Testis (tissue), 3 donors: Measurements from ENCODE around the gene PLA2G4E. TPM values are rescaled to one million over a fixed set of nuclear protein-coding genes. Genes with fewer than 3 reads are reported as not detected.
A peak's percentile ranks its signal among the peaks of the same experiment; 100 is the strongest.

Source experiments
- DNase-seq: peaks from one replicate; pipeline ENCODE4 v3.0.0-alpha.2; 2019
- H3K27ac ChIP-seq, 2 donors: fragments of 200-600 bp; sonication (generic); one replicate each; pipeline ENCODE4 v1.5.1; 2019
- H3K27me3 ChIP-seq: fragments of 200-600 bp; sonication (generic); one replicate; pipeline ENCODE4 v1.5.1; 2019
- H3K36me3 ChIP-seq: fragments of 200-600 bp; sonication (generic); one replicate; pipeline ENCODE4 v1.5.1; 2017; ENCODE audit warnings: low read depth; ENCODE audit errors: missing control alignments
- H3K4me1 ChIP-seq: fragments of 200-600 bp; sonication (generic); one replicate; pipeline ENCODE4 v1.5.1; 2019
- H3K4me3 ChIP-seq, 2 donors: fragments of 200-600 bp; sonication (generic); one replicate each; pipeline ENCODE4 v1.5.1; 2017 to 2019
- H3K9me3 ChIP-seq: fragments of 200-600 bp; sonication (generic); one replicate; pipeline ENCODE4 v1.5.1; 2017
- POLR2A ChIP-seq: fragments of 450-650 bp; IDR thresholded peaks from one replicate; pipeline ENCODE4 v1.6.1; 2017; ENCODE audit warnings: antibody characterized with exemption, mild to moderate bottlenecking, moderate library complexity
- WGBS, 2 donors: methylation state at CpG; one replicate each; pipeline ENCODE4 v1.1.5; 2018; 5-methylcytosine and 5-hydroxymethylcytosine counted together
- intact Hi-C: fragments of 100-400 bp; cut with DNase I; formaldehyde crosslinking; loops from one replicate; pipeline ENCODE4 v1.15.1; 2023; ENCODE audit warnings: low total_unique reads
- polyA plus RNA-seq: library from polyadenylated mRNA; stranded (reverse); fragments of 350-450 nt; fragmentation: Illumina TruSeq; extraction: RNeasy Lipid Tissue Mini Kit (QIAGEN cat#74804); gene quantifications from one replicate; pipeline ENCODE4 v1.2.3, GENCODE V29; 2014; ENCODE audit warnings: low read depth, low replicate concordance; ENCODE audit not compliant: insufficient read depth
- total RNA-seq, 2 donors: library from RNA; depleted of rRNA; stranded (reverse); fragments of >200 nt; gene quantifications; one replicate each; pipeline ENCODE4 v1.2.3, GENCODE V29; 2016
- TF ChIP-seq, protein P1 (sequence below), 3 experiments: fragments of 450-650 bp in 2 of 3; fragments of 200-600 bp in 1 of 3; sonication (generic) in 1 of 3; IDR thresholded peaks; one replicate each; pipeline ENCODE4 v1.5.1; 2016 to 2019; ENCODE audit warnings: antibody characterized with exemption in 3 of 3, mild to moderate bottlenecking in 2 of 3, moderate library complexity in 1 of 3

Gene PLA2G4E
- total and polyA plus RNA-seq, 3 donors from 2014 or later: 0.31 to 0.71 (median 0.67) TPM

DNA sequence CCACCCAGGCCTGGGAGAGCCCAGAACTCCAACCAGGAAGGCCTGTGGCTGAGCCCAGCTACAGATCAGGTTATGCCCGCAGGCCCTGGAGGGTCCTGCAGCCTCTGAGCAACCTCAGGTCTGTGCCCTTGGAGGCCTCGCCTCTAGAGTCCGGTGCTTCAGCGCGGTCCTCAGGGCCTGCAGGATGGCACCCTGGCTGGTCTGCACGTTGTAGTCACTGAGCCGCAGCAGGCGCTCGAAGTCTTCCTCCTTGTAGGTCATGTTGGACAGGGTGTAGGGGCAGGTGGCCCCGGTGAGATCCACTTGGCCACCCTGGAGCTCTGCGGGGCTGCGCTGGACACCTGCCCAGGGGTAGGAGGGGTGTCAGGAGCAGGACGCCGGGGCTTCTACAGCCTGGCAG, 47.8 kb upstream of the PLA2G4E start:
- intact Hi-C loops: no loop called here
- H3K27me3 ChIP-seq: no peaks in the 10 kb centered on the region
- no peaks in the 10 kb centered on the region for H3K9me3 ChIP-seq
- no peak for TF ChIP-seq POLR2A
- TF ChIP-seq, protein P1, sequence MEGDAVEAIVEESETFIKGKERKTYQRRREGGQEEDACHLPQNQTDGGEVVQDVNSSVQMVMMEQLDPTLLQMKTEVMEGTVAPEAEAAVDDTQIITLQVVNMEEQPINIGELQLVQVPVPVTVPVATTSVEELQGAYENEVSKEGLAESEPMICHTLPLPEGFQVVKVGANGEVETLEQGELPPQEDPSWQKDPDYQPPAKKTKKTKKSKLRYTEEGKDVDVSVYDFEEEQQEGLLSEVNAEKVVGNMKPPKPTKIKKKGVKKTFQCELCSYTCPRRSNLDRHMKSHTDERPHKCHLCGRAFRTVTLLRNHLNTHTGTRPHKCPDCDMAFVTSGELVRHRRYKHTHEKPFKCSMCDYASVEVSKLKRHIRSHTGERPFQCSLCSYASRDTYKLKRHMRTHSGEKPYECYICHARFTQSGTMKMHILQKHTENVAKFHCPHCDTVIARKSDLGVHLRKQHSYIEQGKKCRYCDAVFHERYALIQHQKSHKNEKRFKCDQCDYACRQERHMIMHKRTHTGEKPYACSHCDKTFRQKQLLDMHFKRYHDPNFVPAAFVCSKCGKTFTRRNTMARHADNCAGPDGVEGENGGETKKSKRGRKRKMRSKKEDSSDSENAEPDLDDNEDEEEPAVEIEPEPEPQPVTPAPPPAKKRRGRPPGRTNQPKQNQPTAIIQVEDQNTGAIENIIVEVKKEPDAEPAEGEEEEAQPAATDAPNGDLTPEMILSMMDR (IDR thresholded peaks at IDR 0.05): no peak
- H3K36me3 ChIP-seq: no peaks in the 10 kb centered on the region
- no peak overlapping the region for H3K27ac ChIP-seq
- WGBS, 2 donors: 84 to 91% methylated on average over 11 of the region's 14 CpGs
- H3K4me1 ChIP-seq: no peaks in the 10 kb centered on the region
- DNase-seq: no peak
- H3K4me3 ChIP-seq: no peak overlapping the region

DNA sequence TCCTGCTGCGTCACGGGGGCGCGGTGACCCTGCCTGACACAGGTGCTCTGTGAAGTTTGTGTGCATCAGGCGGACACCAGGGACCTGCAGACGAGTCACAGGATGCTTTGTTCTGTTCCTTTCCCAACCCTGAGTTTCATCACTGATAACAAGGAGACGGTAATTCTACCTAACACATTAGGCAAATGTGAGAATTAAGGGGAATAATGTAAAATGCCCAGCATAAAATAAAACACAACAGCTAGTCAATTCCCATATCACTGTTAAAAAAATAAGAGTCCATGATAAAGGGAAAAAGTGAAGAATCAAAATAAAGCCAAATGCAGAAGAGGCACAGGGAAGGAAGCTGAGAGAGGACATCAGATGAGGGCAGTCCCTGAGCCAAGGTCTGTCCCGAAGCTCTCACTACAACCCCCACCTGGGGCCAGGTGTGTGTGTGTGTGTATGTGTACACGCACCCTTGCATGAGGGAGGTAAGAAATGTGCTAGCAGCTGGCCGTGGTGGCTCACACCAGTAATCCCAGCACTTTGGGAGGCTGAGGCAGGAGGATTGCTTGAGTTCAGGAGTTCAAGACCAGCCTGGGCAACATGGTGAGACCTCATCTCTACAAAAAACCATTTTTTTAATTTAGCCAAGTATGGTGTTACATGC, 46.0 kb upstream of the PLA2G4E start:
- Histone ChIP-seq H3K36me3 (no peaks in the 10 kb centered on the region), H3K9me3 (no peaks in the 10 kb centered on the region), H3K4me3 (no peak overlapping the region), H3K4me1 (no peaks in the 10 kb centered on the region), H3K27me3 (no peaks in the 10 kb centered on the region), H3K27ac (no peak overlapping the region)
- 48 to 50% methylated on average over 10 of the region's 10 CpGs for WGBS, 2 donors
- intact Hi-C loops: no loop called here
- TF ChIP-seq, protein P1 (IDR thresholded peaks at IDR 0.05): no peak
- no peak for TF ChIP-seq POLR2A
- DNase-seq: no peak

DNA sequence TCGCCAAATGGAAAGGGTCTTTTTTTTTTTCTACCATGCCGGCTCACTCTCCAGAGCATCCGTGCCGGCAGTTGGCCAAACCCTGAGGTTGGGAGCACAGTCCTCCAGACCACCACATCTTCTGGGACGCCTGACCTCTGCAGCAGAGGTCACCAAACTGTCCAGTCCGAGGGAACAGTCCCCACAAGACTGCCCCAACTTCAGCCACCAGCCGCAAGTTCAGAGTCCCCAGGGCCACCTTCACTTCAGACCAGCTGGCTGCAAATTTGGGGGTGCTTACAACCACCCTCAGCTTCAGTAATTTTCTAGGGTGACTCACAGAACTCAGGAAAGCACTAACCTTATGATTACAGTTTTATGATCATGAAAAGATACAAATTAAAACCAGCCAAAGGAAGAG, 44.6 kb upstream of the PLA2G4E start:
- no peak overlapping the region for H3K27ac ChIP-seq
- DNase-seq: peak; percentile 2
- no peaks in the 10 kb centered on the region for H3K36me3 ChIP-seq
- WGBS, 2 donors: 61 to 77% methylated on average over 7 of the region's 7 CpGs
- no peak for TF ChIP-seq POLR2A
- TF ChIP-seq, protein P1 (IDR thresholded peaks at IDR 0.05): no peak
- H3K9me3 ChIP-seq: no peaks in the 10 kb centered on the region
- intact Hi-C loops: no loop called here
- H3K4me3 ChIP-seq: no peak overlapping the region
- no peaks in the 10 kb centered on the region for H3K4me1 ChIP-seq
- no peaks in the 10 kb centered on the region for H3K27me3 ChIP-seq

DNA sequence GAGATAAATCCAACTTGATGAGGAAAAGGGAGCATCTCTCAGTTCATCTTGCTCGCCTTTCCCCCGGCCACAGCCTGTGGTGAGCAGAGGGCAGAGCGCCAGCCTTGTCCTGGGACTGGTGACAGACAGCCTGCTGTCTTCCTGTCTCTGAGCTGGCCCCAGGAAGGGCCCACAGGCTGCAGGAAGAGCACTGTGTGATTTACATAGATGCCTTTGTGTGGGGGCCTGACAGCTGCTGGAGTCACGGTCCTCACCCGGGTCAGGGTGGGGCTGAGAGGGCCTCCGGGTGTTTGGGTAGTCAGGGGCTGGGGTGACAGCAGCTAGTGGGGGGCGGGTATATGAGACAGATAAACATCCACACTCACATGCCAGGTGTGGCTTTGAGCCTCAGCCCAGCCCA, 44.2 kb upstream of the PLA2G4E start:
- intact Hi-C loops: no loop called here
- DNase-seq: peak; percentile 21
- H3K4me1 ChIP-seq: no peaks in the 10 kb centered on the region

More for the DNA sequence above, 44.2 kb upstream of the PLA2G4E start:
- no peak overlapping the region for H3K27ac ChIP-seq
- WGBS, 2 donors: 59 to 77% methylated on average over 4 to 7 of the region's 7 CpGs
- no peaks in the 10 kb centered on the region for H3K36me3 ChIP-seq
- no peaks in the 10 kb centered on the region for H3K27me3 ChIP-seq
- TF ChIP-seq, protein P1 (IDR thresholded peaks at IDR 0.05): no peak
- TF ChIP-seq POLR2A: no peak
- no peaks in the 10 kb centered on the region for H3K9me3 ChIP-seq
- H3K4me3 ChIP-seq: no peak overlapping the region
